Measurements from ENCODE around the gene PPA2. TPM values are rescaled to one million over a fixed set of nuclear protein-coding genes. Genes with fewer than 3 reads are reported as not detected.
"Not testable (repeated sequence)": the region's sequence is repeated elsewhere in the genome, so short reads cannot be mapped to it uniquely, and the experiment has no call there.

The PPA2 gene
- total and polyA plus RNA-seq, 2 donors: 60.1 to 80.1 TPM

DNA sequence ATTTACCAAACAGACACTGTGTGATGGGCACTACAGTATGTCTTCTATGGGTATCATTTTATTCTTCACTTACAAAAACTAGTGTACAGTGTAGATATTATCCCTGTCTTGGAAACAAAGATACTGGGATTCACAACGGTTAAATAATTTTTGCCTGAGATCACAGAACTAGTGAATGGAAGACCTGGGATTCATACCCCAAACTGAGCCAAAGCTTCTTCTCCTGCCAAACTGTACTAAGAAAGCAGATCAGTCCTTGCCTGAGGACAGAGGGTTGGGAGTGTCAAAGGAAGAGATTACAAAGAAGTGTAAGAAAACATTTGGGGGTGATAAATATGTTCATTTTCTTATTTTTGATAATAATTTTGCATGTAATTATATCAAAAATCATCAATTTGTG, 43.1 kb downstream of the PPA2 start:
- DNase-seq (ENCODE audit: low read depth in 6 of 9, low spot score in 9 of 9): no peak
- H3K27ac ChIP-seq (ENCODE audit: low read depth in 1 of 2, low read length in 1 of 2): no peak overlapping the region
- H3K4me1 ChIP-seq (ENCODE audit: control insufficient read depth in 2 of 2, insufficient read depth in 2 of 2, low read length in 2 of 2): no peaks in the 10 kb centered on the region
- H3K27me3 ChIP-seq (ENCODE audit: control insufficient read depth in 2 of 2, insufficient read depth in 1 of 2, low read length in 1 of 2): no peaks in the 10 kb centered on the region
- 0% methylated on average over 1 of the region's 1 CpG for WGBS
- peaks cover 7 to 21% of the 10 kb centered on the region in 2 donors for H3K36me3 ChIP-seq (ENCODE audit: control insufficient read depth in 2 of 2, insufficient read depth in 2 of 2, low read length in 1 of 2)
- no peak overlapping the region for H3K4me3 ChIP-seq (ENCODE audit: low read length in 2 of 2)
- peaks cover 0 to 8% of the 10 kb centered on the region in 2 donors for H3K9me3 ChIP-seq (ENCODE audit: control insufficient read depth in 2 of 2, insufficient read depth in 1 of 2, low read length in 1 of 2)

DNA sequence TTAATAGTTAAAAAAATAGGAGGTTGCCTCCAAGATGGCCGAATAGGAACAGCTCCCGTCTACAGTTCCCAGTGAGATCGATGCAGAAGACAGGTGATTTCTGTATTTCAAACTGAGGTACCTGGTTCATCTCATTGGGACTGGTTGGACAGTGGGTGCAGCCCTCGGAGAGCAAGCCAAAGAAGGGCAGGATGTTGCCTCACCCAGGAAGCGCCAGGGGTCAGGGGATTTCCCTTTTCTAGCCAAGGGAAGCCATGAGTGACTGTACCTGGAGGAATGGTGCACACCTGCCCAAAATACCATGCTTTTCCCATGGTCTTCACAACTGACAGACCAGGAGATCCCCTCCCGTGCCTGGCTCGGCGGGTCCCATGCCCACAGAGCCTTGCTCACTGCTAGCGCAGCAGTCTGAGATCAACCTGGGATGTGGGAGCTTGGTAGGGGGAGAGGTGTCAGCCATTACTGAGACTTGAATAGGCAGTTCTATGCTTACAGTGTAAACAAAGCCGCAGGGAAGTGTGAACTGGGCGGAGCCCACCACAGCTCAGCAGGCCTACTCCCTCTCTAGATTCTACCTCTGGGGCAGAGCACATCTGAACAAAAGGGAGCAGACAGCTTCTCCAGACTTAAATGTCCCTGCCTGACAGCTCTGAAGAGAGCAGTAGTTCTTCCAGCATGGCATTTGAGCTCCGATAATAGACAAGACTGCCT, 47.5 kb downstream of the PPA2 start:
- Histone ChIP-seq H3K4me3 (ENCODE audit: low read length in 2 of 2) (no peak overlapping the region), H3K27me3 (ENCODE audit: control insufficient read depth in 2 of 2, insufficient read depth in 1 of 2, low read length in 1 of 2) (no peaks in the 10 kb centered on the region), H3K4me1 (ENCODE audit: control insufficient read depth in 2 of 2, insufficient read depth in 2 of 2, low read length in 2 of 2) (no peaks in the 10 kb centered on the region), H3K27ac (ENCODE audit: low read depth in 1 of 2, low read length in 1 of 2) (no peak overlapping the region), H3K9me3 (ENCODE audit: control insufficient read depth in 2 of 2, insufficient read depth in 1 of 2, low read length in 1 of 2) (peaks cover 0 to 8% of the 10 kb centered on the region in 2 donors), H3K36me3 (ENCODE audit: control insufficient read depth in 2 of 2, insufficient read depth in 2 of 2, low read length in 1 of 2) (peaks cover 7 to 8% of the 10 kb centered on the region in 2 donors)
- WGBS: 94% methylated on average over 12 of the region's 12 CpGs
- no peak for DNase-seq (ENCODE audit: low read depth in 6 of 9, low spot score in 9 of 9)

DNA sequence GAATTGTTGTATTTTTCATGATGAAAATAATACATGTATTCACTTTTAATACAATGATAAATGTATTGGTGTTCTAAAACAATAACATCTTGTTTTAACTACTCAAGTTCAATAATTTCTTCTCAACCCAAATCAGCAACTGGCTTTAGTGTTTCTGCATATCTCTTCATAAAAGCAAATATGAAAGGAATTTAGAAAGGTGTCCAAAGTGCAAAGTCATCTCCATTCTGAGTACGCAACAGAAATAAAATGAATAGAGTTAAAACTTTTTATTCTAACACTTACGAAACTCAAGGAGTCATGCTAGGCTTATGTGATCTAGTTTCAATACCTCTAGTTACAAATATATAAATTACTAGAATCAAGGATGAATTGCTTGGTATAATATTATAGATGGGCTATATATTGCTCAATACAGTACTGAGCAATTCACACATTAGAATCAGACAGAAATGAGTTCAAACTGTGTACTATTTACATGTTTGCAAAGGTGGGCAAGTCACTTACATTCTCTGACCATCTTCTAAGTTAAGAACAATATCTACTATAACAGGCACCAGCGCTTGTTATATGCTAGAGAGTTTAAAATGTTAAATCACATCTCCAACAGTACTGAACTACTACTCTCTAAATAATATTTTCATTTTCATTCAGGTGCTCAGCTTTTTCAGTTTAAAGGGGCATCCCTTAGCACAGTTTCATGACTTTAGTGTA, 51.5 kb downstream of the PPA2 start:
- no peak for DNase-seq (ENCODE audit: low read depth in 6 of 9, low spot score in 9 of 9)
- WGBS: 83% methylated on average over 3 of the region's 3 CpGs
- peaks cover 7 to 17% of the 10 kb centered on the region in 2 donors for H3K36me3 ChIP-seq (ENCODE audit: control insufficient read depth in 2 of 2, insufficient read depth in 2 of 2, low read length in 1 of 2)
- peaks cover 0 to 8% of the 10 kb centered on the region in 2 donors for H3K9me3 ChIP-seq (ENCODE audit: control insufficient read depth in 2 of 2, insufficient read depth in 1 of 2, low read length in 1 of 2)
- no peaks in the 10 kb centered on the region for H3K27me3 ChIP-seq (ENCODE audit: control insufficient read depth in 2 of 2, insufficient read depth in 1 of 2, low read length in 1 of 2)
- no peaks in the 10 kb centered on the region for H3K4me1 ChIP-seq (ENCODE audit: control insufficient read depth in 2 of 2, insufficient read depth in 2 of 2, low read length in 2 of 2)
- no peak overlapping the region for H3K4me3 ChIP-seq (ENCODE audit: low read length in 2 of 2)
- no peak overlapping the region for H3K27ac ChIP-seq (ENCODE audit: low read depth in 1 of 2, low read length in 1 of 2)

DNA sequence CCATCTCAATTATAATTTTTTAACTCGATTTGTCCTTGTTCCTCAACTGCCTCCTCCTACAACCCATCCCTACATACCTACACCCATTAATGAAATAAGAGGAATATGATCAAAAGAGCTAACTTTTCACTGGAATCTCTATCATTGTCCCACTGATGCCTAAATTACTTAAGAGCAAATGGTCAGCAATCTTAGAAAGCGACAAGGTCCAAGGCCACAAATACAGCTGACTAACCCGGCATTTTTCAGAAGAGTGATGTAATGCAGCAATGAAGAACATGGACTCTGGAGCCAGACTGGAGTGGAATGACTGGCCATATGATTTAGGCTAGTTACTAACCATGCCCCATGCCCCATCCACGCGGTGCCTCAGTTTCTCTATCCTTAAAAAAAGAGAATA, 56.2 kb downstream of the PPA2 start:
- peaks cover 11 to 14% of the 10 kb centered on the region in 2 donors for H3K36me3 ChIP-seq (ENCODE audit: control insufficient read depth in 2 of 2, insufficient read depth in 2 of 2, low read length in 1 of 2)
- H3K27me3 ChIP-seq (ENCODE audit: control insufficient read depth in 2 of 2, insufficient read depth in 1 of 2, low read length in 1 of 2): no peaks in the 10 kb centered on the region
- 95% methylated on average over 5 of the region's 5 CpGs for WGBS
- no peaks in the 10 kb centered on the region for H3K9me3 ChIP-seq (ENCODE audit: control insufficient read depth in 2 of 2, insufficient read depth in 1 of 2, low read length in 1 of 2)
- H3K27ac ChIP-seq (ENCODE audit: low read depth in 1 of 2, low read length in 1 of 2): no peak overlapping the region
- no peaks in the 10 kb centered on the region for H3K4me1 ChIP-seq (ENCODE audit: control insufficient read depth in 2 of 2, insufficient read depth in 2 of 2, low read length in 2 of 2)
- H3K4me3 ChIP-seq (ENCODE audit: low read length in 2 of 2): no peak overlapping the region
- no peak for DNase-seq (ENCODE audit: low read depth in 6 of 9, low spot score in 9 of 9)

DNA sequence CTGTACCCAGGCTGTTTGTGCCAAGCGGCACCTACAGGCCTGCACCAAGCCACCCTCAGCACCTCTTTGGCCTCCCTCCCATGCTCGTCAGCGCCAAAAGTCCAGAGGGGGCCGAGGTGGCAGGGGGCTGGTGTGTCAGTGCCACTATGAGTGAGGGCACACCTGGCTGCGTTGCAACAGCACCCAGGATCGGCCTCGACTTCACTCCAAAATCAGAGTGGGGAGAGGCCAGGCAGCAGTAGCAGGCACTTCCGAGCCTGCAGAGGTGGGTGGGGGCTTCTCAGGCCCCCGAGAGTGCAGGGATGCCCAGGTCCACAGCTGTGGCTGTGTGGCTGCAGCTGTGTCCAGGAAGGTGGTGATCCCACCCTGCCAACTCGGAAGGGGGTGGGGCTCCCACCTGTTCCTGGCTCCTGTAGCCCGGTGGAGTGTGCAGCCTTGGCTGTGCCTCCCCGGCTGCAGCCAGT, 58.5 kb downstream of the PPA2 start:
- DNase-seq (ENCODE audit: low read depth in 6 of 9, low spot score in 9 of 9): no peak

DNA sequence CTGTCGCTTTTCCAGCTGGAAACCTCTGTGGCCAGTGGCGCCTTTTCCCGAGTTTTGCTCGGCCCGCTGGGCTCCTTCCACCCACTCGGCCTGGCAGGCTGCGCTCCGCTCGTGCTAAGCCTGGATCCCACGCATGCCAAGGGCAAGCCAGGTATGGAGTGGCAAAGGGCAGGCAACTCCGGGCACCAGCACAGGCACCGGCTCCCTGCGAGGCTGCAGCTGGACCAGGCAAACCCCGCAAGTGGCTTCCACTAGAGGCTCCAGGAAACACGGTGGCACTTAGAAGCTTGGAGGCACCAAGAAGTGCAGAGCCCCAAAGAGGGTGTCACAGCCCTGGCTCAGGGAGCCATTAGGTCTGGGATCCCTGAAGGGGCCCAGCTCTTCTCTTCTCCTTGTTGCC, 59.5 kb downstream of the PPA2 start:
- Histone ChIP-seq H3K4me3 (ENCODE audit: low read length in 2 of 2) (no peak overlapping the region), H3K27me3 (ENCODE audit: control insufficient read depth in 2 of 2, insufficient read depth in 1 of 2, low read length in 1 of 2) (no peaks in the 10 kb centered on the region), H3K27ac (ENCODE audit: low read depth in 1 of 2, low read length in 1 of 2) (no peak overlapping the region), H3K9me3 (ENCODE audit: control insufficient read depth in 2 of 2, insufficient read depth in 1 of 2, low read length in 1 of 2) (no peaks in the 10 kb centered on the region), H3K36me3 (ENCODE audit: control insufficient read depth in 2 of 2, insufficient read depth in 2 of 2, low read length in 1 of 2) (peaks cover 3 to 14% of the 10 kb centered on the region in 2 donors), H3K4me1 (ENCODE audit: control insufficient read depth in 2 of 2, insufficient read depth in 2 of 2, low read length in 2 of 2) (no peaks in the 10 kb centered on the region)
- DNase-seq (ENCODE audit: low read depth in 6 of 9, low spot score in 9 of 9): no peak
- WGBS: 95% methylated on average over 15 of the region's 15 CpGs

More for the DNA sequence above, 58.5 kb downstream of the PPA2 start:
- Histone ChIP-seq H3K27ac (ENCODE audit: low read depth in 1 of 2, low read length in 1 of 2) (no peak overlapping the region), H3K4me1 (ENCODE audit: control insufficient read depth in 2 of 2, insufficient read depth in 2 of 2, low read length in 2 of 2) (no peaks in the 10 kb centered on the region), H3K9me3 (ENCODE audit: control insufficient read depth in 2 of 2, insufficient read depth in 1 of 2, low read length in 1 of 2) (no peaks in the 10 kb centered on the region), H3K36me3 (ENCODE audit: control insufficient read depth in 2 of 2, insufficient read depth in 2 of 2, low read length in 1 of 2) (peaks cover 9 to 14% of the 10 kb centered on the region in 2 donors), H3K27me3 (ENCODE audit: control insufficient read depth in 2 of 2, insufficient read depth in 1 of 2, low read length in 1 of 2) (no peaks in the 10 kb centered on the region), H3K4me3 (ENCODE audit: low read length in 2 of 2) (no peak overlapping the region)
- 98% methylated on average over 12 of the region's 12 CpGs for WGBS

DNA sequence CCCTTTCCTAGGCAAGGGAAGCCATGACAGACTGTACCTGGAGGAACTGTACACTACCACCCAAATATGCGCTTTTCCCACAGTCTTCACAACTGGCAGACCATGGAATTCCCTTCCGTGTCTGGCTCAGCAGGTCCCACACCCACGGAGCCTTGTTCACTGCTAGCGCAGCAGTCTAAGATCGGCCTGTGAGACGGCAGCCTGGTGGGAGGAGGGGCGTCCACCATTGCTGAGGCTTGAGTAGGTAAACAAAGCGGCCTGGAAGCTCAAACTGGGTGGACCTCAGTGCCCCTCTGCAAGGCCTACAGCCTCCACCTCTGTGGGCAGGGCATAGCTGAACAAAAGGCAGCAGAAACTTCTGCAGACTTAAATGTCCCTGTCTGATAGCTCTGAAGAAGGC, 64.7 kb downstream of the PPA2 start:
- not testable (repeated sequence) for H3K9me3 ChIP-seq (ENCODE audit: control insufficient read depth in 2 of 2, insufficient read depth in 1 of 2, low read length in 1 of 2); H3K27me3 ChIP-seq (ENCODE audit: control insufficient read depth in 2 of 2, insufficient read depth in 1 of 2, low read length in 1 of 2); H3K4me1 ChIP-seq (ENCODE audit: control insufficient read depth in 2 of 2, insufficient read depth in 2 of 2, low read length in 2 of 2); H3K4me3 ChIP-seq (ENCODE audit: low read length in 2 of 2); DNase-seq (ENCODE audit: low read depth in 6 of 9, low spot score in 9 of 9); H3K27ac ChIP-seq (ENCODE audit: low read depth in 1 of 2, low read length in 1 of 2); H3K36me3 ChIP-seq (ENCODE audit: control insufficient read depth in 2 of 2, insufficient read depth in 2 of 2, low read length in 1 of 2)
- 99% methylated on average over 8 of the region's 8 CpGs for WGBS

DNA sequence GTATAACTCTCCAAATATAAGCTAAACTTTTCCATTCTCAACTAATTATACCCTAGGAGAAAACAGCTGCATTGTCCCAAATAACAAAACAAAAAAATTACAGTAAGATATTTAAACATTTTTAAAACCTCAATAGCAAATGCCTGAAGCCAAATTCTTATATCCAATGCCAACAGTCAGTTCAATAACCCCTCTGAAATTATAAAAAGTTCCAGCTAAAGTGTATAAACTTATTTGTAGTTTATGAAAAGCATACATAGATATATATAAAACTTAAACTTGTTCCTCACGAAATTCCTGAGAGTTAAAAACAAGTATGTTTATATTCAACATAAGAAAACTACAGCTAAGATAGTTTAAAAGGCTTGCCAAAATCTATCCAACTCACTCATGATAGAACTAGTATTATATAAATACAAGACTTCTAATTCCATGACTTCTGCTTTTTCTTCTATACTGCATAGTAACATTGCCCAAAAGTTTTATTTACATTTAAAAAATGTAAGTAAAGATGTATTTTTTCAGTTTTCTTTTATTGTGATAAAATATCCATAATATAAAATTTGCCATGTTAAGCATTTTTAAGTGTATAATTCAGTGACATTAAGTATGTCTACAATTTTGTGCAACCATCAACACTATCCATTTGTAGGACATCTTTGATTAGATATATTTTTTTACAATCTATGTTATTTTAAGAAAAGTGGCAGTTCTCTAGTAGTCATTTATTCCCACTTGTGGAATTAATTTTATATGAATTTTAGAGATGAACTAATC, 72.8 kb downstream of the PPA2 start:
- Histone ChIP-seq H3K4me3 (ENCODE audit: low read length in 2 of 2) (no peak overlapping the region), H3K36me3 (ENCODE audit: control insufficient read depth in 2 of 2, insufficient read depth in 2 of 2, low read length in 1 of 2) (peaks cover 0 to 7% of the 10 kb centered on the region in 2 donors), H3K27ac (ENCODE audit: low read depth in 1 of 2, low read length in 1 of 2) (no peak overlapping the region), H3K9me3 (ENCODE audit: control insufficient read depth in 2 of 2, insufficient read depth in 1 of 2, low read length in 1 of 2) (peaks cover 0 to 4% of the 10 kb centered on the region in 2 donors), H3K4me1 (ENCODE audit: control insufficient read depth in 2 of 2, insufficient read depth in 2 of 2, low read length in 2 of 2) (no peaks in the 10 kb centered on the region), H3K27me3 (ENCODE audit: control insufficient read depth in 2 of 2, insufficient read depth in 1 of 2, low read length in 1 of 2) (no peaks in the 10 kb centered on the region)
- 93% methylated on average over 1 of the region's 1 CpG for WGBS
- DNase-seq (ENCODE audit: low read depth in 6 of 9, low spot score in 9 of 9): no peak
